ENCODE results near the gene PDE8B.

PDE8B gene

GRCh38 chr5:77267496-77267895 is 57.0 kb downstream of the PDE8B start:
- DNase-seq (no peak), ATAC-seq (no peak)
- no peaks in the 10 kb centered on the region for H3K36me3 Mint-ChIP-seq (ENCODE audit: low read depth)
- no peaks in the 10 kb centered on the region for H3K4me1 Mint-ChIP-seq
- H3K4me3 Mint-ChIP-seq = no peak overlapping the region
- H3K27ac Mint-ChIP-seq = no peak overlapping the region
- peaks cover 5% of the 10 kb centered on the region for H3K9me3 Mint-ChIP-seq
- peaks cover 7% of the 10 kb centered on the region for H3K27me3 Mint-ChIP-seq

GRCh38 chr5:77272206-77272605 is 61.7 kb downstream of the PDE8B start:
- no peak for DNase-seq
- no peak overlapping the region for H3K4me3 Mint-ChIP-seq
- peaks cover 5% of the 10 kb centered on the region for H3K9me3 Mint-ChIP-seq
- H3K36me3 Mint-ChIP-seq (ENCODE audit: low read depth) = no peaks in the 10 kb centered on the region
- H3K27me3 Mint-ChIP-seq = peaks cover 5% of the 10 kb centered on the region
- peaks cover under 1% of the 10 kb centered on the region for H3K4me1 Mint-ChIP-seq
- no peak overlapping the region for H3K27ac Mint-ChIP-seq
- ATAC-seq = no peak

GRCh38 chr5:77277759-77278158 is 67.3 kb downstream of the PDE8B start:
- Mint-ChIP-seq H3K4me3 (no peak overlapping the region), H3K9me3 (no peaks in the 10 kb centered on the region), H3K27me3 (no peaks in the 10 kb centered on the region), H3K4me1 (peaks cover 10% of the 10 kb centered on the region), H3K27ac (no peak overlapping the region), H3K36me3 (ENCODE audit: low read depth) (no peaks in the 10 kb centered on the region)
- ATAC-seq = no peak
- no peak for DNase-seq

DNA sequence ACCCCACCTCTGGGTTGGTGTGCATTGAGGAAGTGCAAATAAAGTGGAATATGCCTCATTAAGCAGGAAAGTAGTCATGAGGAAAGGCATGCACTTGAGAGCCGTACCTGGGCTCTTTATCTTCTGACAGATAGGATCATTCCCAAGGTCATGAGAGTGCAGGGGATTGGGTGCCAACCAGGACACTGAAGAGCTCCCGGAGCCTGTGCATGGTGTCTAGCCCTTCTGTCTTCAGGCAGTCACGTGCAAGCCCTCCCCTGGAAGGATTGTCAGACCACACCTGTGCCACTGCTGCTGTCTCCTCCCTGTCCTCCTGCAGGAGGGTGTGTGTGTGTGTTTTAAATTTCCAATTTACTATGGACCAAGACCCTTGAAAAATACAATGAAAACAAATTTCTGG is 69.6 kb downstream of the PDE8B start:
- H3K27ac Mint-ChIP-seq = no peak overlapping the region
- peaks cover 10% of the 10 kb centered on the region for H3K4me1 Mint-ChIP-seq
- H3K4me3 Mint-ChIP-seq = no peak overlapping the region
- no peaks in the 10 kb centered on the region for H3K27me3 Mint-ChIP-seq
- ATAC-seq (no peak), DNase-seq (no peak)
- no peaks in the 10 kb centered on the region for H3K9me3 Mint-ChIP-seq
- no peaks in the 10 kb centered on the region for H3K36me3 Mint-ChIP-seq (ENCODE audit: low read depth)

DNA sequence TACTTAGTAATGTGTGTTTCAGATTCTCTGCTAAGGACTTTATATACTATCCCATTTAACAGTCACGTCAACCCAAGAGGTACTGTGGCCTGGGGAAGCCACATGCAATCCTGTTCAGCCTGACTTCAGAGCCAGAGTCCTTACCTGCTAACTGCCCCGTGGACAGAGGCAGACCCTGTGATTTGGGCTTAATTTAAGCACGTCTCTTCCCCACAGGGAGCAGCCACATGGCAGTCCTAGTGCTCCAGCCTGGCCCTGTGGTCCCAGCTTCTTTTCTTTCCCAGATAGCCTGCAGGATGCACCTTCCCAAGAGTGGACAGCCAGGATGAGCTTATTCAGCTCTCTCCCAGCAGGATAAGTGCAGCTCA is 71.5 kb downstream of the PDE8B start:
- no peak overlapping the region for H3K27ac Mint-ChIP-seq
- H3K27me3 Mint-ChIP-seq = peaks cover 6% of the 10 kb centered on the region
- ATAC-seq (no peak), DNase-seq (no peak)
- H3K4me3 Mint-ChIP-seq = no peak overlapping the region
- peaks cover 10% of the 10 kb centered on the region for H3K4me1 Mint-ChIP-seq
- no peaks in the 10 kb centered on the region for H3K36me3 Mint-ChIP-seq (ENCODE audit: low read depth)
- H3K9me3 Mint-ChIP-seq = no peaks in the 10 kb centered on the region

GRCh38 chr5:77282337-77283027 is 72.0 kb downstream of the PDE8B start:
- ATAC-seq = no peak
- H3K4me3 Mint-ChIP-seq = no peak overlapping the region

DNA sequence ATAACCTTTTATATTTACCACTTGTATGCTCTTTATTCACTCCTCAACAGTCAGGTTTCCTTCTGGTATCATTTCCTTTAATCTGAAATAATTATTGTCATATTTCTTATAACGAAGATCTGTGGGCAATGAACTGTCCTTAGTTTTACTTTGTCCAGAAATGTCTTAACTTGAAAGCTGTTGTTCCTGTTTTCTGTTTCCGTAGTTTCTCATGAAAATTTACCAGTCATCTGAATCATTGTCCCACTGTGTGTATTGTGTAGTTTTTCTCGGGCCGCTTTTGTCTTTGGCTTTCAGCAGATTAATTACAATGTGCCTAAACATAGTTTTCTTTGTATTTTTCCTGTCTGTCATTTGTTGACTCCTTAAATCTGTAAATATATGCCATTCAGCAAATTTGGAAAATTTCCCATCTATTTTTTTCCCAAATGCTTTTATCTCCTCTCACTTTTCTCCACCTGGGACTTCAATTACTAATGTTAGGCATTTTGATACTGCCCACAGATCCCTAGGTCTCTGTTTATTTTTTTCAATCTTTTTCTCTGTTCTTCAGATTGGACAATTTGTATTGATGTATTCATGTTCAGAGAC is 74.9 kb downstream of the PDE8B start:
- Mint-ChIP-seq H3K36me3 (ENCODE audit: low read depth) (no peaks in the 10 kb centered on the region), H3K27me3 (peaks cover 6% of the 10 kb centered on the region)

More at GRCh38 chr5:77282337-77283027, 72.0 kb downstream of the PDE8B start:
- H3K27ac Mint-ChIP-seq = no peak overlapping the region
- no peaks in the 10 kb centered on the region for H3K9me3 Mint-ChIP-seq
- H3K27me3 Mint-ChIP-seq = peaks cover 6% of the 10 kb centered on the region
- no peaks in the 10 kb centered on the region for H3K36me3 Mint-ChIP-seq (ENCODE audit: low read depth)
- peaks cover 7% of the 10 kb centered on the region for H3K4me1 Mint-ChIP-seq
- DNase-seq = no peak

DNA sequence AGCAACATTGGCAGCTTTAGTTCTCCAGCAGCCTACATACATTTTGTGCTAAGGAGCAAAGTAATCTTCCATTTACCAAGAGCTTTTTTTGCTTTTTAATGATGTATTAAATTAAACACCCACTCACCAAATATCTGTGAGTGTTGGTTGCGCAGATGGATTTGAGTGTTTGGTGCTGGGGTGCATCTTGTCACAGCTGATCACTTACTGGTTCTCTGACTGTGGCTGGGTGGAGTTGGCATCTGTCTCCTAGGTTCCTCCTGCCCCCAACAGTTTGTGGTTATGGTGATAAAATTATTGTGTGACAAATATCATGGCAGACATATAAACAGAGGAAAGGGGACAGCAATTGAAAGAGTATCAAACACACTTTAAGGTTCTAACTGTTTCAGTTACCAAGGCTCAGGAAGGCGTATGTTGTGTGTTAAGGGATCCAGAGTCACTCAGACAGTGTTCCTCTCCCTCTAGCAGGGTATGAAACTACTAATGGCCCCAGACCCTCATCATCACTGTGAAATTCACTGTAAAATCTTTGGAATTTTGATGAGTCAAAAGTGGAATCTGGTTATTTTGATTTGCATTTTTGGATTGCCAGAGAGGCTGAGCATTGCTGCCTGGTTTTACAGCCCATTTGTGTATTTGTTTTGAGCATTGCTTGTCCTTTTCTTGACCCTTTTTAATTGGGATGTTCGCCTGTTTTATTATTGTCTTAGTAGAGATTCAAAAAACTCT is 81.7 kb downstream of the PDE8B start:
- no peak overlapping the region for H3K4me3 Mint-ChIP-seq
- peaks cover 11% of the 10 kb centered on the region for H3K27me3 Mint-ChIP-seq
- no peak overlapping the region for H3K27ac Mint-ChIP-seq
- H3K4me1 Mint-ChIP-seq = peaks cover 3% of the 10 kb centered on the region
- no peaks in the 10 kb centered on the region for H3K9me3 Mint-ChIP-seq
- no peak for ATAC-seq
- no peak for DNase-seq
- no peaks in the 10 kb centered on the region for H3K36me3 Mint-ChIP-seq (ENCODE audit: low read depth)

More for the DNA sequence above, 74.9 kb downstream of the PDE8B start:
- H3K4me1 Mint-ChIP-seq = no peaks in the 10 kb centered on the region
- ATAC-seq (no peak), DNase-seq (no peak)
- H3K4me3 Mint-ChIP-seq = no peak overlapping the region
- no peak overlapping the region for H3K27ac Mint-ChIP-seq
- no peaks in the 10 kb centered on the region for H3K9me3 Mint-ChIP-seq

GRCh38 chr5:77294185-77294584 is 83.7 kb downstream of the PDE8B start:
- no peaks in the 10 kb centered on the region for H3K9me3 Mint-ChIP-seq
- DNase-seq = no peak
- H3K4me1 Mint-ChIP-seq = peaks cover 3% of the 10 kb centered on the region
- H3K4me3 Mint-ChIP-seq = no peak overlapping the region
- no peaks in the 10 kb centered on the region for H3K36me3 Mint-ChIP-seq (ENCODE audit: low read depth)
- no peak overlapping the region for H3K27ac Mint-ChIP-seq
- no peak for ATAC-seq
- peaks cover 19% of the 10 kb centered on the region for H3K27me3 Mint-ChIP-seq

DNA sequence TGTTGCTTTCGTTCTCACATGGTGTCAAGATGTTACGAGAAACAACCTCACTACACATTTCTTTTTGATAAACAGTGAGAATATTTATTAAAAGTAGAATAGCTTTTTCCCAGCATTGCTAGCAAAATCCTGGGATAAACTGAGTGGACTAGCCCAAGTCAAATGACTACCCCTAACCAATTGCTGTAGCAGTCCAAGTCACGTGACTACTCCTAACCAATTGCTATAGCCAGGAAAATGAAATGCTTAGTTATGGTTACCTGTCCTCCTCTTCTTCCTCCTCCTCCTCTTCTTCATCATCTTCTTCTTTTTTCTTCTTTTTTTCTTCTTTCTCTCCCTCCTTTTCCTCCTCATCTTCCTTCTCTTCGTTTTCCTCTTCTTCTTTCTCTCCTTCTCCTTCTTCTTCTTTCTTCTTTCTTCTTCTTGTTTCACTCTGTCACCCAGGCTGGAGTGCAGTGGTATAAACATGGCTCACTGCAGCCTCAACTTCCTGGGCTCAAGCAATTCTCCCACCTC is 85.4 kb downstream of the PDE8B start:
- Mint-ChIP-seq H3K4me3 (no peak overlapping the region), H3K9me3 (no peaks in the 10 kb centered on the region), H3K36me3 (ENCODE audit: low read depth) (no peaks in the 10 kb centered on the region), H3K4me1 (peaks cover 3% of the 10 kb centered on the region), H3K27me3 (peaks cover 19% of the 10 kb centered on the region), H3K27ac (no peak overlapping the region)
- DNase-seq (no peak), ATAC-seq (no peak)

DNA sequence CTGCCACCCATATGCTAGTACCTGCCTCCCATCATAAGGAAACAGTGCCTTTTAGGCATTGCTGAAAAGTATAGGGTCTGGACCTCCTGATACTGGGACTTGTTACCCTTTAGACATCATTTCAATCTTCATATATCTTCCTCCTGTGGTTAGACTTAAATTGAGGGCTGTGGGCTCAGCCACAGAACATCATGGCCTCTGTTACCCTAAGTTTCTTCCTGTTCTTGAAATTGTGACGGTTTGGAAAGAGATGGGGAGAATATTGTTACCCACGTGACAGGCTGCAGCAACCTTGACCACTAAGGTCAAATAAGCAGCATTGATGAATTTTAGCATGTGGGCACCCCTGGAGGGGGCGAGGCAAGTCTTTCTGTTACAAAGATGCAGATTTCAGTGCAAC is 87.7 kb downstream of the PDE8B start:
- Mint-ChIP-seq H3K4me3 (no peak overlapping the region), H3K9me3 (no peaks in the 10 kb centered on the region), H3K4me1 (peaks cover 3% of the 10 kb centered on the region), H3K36me3 (ENCODE audit: low read depth) (no peaks in the 10 kb centered on the region), H3K27me3 (peaks cover 19% of the 10 kb centered on the region), H3K27ac (no peak overlapping the region)
- ATAC-seq (no peak), DNase-seq (no peak)

GRCh38 chr5:77300451-77300850 is 90.0 kb downstream of the PDE8B start:
- no peak overlapping the region for H3K4me3 Mint-ChIP-seq

DNA sequence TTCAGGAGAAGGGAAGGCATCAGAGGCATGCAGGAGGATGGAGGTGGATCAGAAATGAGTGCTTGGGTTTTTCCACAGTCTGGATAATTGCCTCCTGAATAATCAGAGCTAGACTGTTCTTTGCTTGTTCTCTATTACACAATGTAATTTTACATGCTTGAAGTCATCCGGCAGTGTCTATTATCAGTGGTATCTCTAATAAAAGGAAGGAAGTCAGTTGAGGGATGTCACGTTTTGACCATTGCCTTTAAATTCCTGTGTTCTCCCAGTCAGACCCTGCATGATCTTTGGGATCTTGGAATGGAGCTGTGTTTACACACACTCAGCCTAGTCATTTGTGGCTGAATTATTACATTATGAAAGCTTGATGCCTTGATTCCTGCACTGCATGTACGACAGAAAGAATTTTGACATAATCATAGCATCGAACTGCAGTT is 91.0 kb downstream of the PDE8B start:
- ATAC-seq (no peak), DNase-seq (no peak)
- Mint-ChIP-seq H3K27me3 (peaks cover 19% of the 10 kb centered on the region), H3K36me3 (ENCODE audit: low read depth) (no peaks in the 10 kb centered on the region), H3K4me1 (no peaks in the 10 kb centered on the region), H3K4me3 (no peak overlapping the region), H3K27ac (no peak overlapping the region), H3K9me3 (no peaks in the 10 kb centered on the region)

More at GRCh38 chr5:77300451-77300850, 90.0 kb downstream of the PDE8B start:
- ATAC-seq (no peak), DNase-seq (no peak)
- Mint-ChIP-seq H3K9me3 (no peaks in the 10 kb centered on the region), H3K27ac (no peak overlapping the region), H3K27me3 (peaks cover 25% of the 10 kb centered on the region), H3K4me1 (no peaks in the 10 kb centered on the region), H3K36me3 (ENCODE audit: low read depth) (no peaks in the 10 kb centered on the region)

DNA sequence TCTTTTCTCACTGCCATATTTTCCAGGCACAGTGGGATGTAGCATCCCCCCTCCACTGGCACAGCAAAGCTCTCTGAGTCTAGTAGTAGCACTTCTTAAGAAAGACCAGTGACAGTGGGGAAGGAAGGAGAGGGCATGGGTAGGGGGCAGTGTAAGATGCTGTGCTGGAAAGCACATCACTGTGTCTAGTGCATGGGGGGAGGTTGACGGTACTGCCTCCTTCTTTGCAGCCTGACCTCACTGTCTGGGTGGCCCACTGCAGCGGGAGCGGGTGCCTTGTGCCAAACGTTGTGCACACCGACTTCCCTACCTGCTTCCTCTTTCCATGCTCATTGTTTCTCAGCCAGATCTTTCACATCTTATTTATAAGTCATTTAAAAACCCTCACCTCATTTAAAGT is 91.8 kb downstream of the PDE8B start:
- no peak for ATAC-seq
- Mint-ChIP-seq H3K9me3 (no peaks in the 10 kb centered on the region), H3K27ac (no peak overlapping the region), H3K36me3 (ENCODE audit: low read depth) (no peaks in the 10 kb centered on the region), H3K4me3 (no peak overlapping the region), H3K27me3 (peaks cover 16% of the 10 kb centered on the region), H3K4me1 (no peaks in the 10 kb centered on the region)
- DNase-seq = no peak

- Mint-ChIP-seq H3K4me1 (no peaks in the 10 kb centered on the region), H3K9me3 (no peaks in the 10 kb centered on the region), H3K36me3 (ENCODE audit: low read depth) (no peaks in the 10 kb centered on the region), H3K27me3 (peaks cover 12% of the 10 kb centered on the region), H3K4me3 (no peak overlapping the region), H3K27ac (no peak overlapping the region)
- peak; percentile 72 for ATAC-seq
- no peak for DNase-seq
These were observed 92.2 kb downstream of the PDE8B start for GRCh38 chr5:77302653-77303052.

Data from activated naive CD8-positive, alpha-beta T cell treated with anti-CD3 and anti-CD28 coated beads, Interleukin-2, amount 50 U/mL, for 24 hours (primary cell).